Neural progenitor cell (in vitro differentiated cells): Measurements from ENCODE around the gene TBX5. TPM values are rescaled to one million over a fixed set of nuclear protein-coding genes. Genes with fewer than 3 reads are reported as not detected.

ENCODE experiments used
- DNase-seq: peaks from one replicate; pipeline ENCODE4 v3.0.0-alpha.2; 2016; ENCODE audit warnings: low spot score
- H2AFZ ChIP-seq: fragments of 200-600 bp; sonication (generic); replicated peaks from 2 replicates; pipeline ENCODE4 v1.6.1; 2016; ENCODE audit warnings: antibody characterized with exemption
- H3F3A ChIP-seq: fragments of 200-600 bp; sonication (generic); 2 replicates; pipeline ENCODE4 v1.6.1; 2016; ENCODE audit warnings: antibody characterized with exemption, low read depth
- H3K27ac ChIP-seq: fragments of 200-600 bp; sonication (generic); 2 replicates; pipeline ENCODE4 v1.5.1; 2016; ENCODE audit warnings: mild to moderate bottlenecking
- H3K27me3 ChIP-seq: fragments of 200-600 bp; sonication (generic); 2 replicates; pipeline ENCODE4 v1.6.1; 2016; ENCODE audit warnings: mild to moderate bottlenecking, moderate library complexity
- H3K36me3 ChIP-seq: fragments of 200-600 bp; sonication (generic); 2 replicates; pipeline ENCODE4 v1.5.1; 2016
- H3K4me1 ChIP-seq: fragments of 200-600 bp; sonication (generic); 2 replicates; pipeline ENCODE4 v1.6.1; 2016; ENCODE audit warnings: mixed run types
- H3K4me2 ChIP-seq: fragments of 200-600 bp; sonication (generic); 2 replicates; pipeline ENCODE4 v1.6.1; 2016
- H3K4me3 ChIP-seq: fragments of 200-600 bp; sonication (generic); 2 replicates; pipeline ENCODE4 v1.5.1; 2016
- H3K79me2 ChIP-seq: fragments of 200-600 bp; sonication (generic); 2 replicates; pipeline ENCODE4 v1.6.1; 2016; ENCODE audit warnings: low read depth
- H3K9ac ChIP-seq: fragments of 200-600 bp; sonication (generic); 2 replicates; pipeline ENCODE4 v1.6.1; 2016
- H3K9me3 ChIP-seq: fragments of 200-600 bp; sonication (generic); 2 replicates; pipeline ENCODE4 v1.5.1; 2016; ENCODE audit warnings: low read depth
- H4K20me1 ChIP-seq: fragments of 200-600 bp; sonication (generic); 2 replicates; pipeline ENCODE4 v1.6.1; 2016; ENCODE audit warnings: low read depth
- H3K27ac Mint-ChIP-seq: 3 replicates; pipeline ENCODE4 v1.8.0; 2021; ENCODE audit warnings: mixed read lengths
- H3K27me3 Mint-ChIP-seq: 2 replicates; pipeline ENCODE4 v1.8.0; 2022; ENCODE audit warnings: low read depth, mild to moderate bottlenecking, inconsistent platforms, moderate library complexity, mixed read lengths; ENCODE audit not compliant: insufficient read depth
- H3K36me3 Mint-ChIP-seq: 3 replicates; pipeline ENCODE4 v1.8.0; 2021; ENCODE audit warnings: mixed read lengths
- H3K4me1 Mint-ChIP-seq: 3 replicates; pipeline ENCODE4 v1.8.0; 2021; ENCODE audit warnings: mixed read lengths
- H3K4me3 Mint-ChIP-seq: 3 replicates; pipeline ENCODE4 v1.8.0; 2021; ENCODE audit warnings: mild to moderate bottlenecking, moderate library complexity, mixed read lengths
- H3K9me3 Mint-ChIP-seq: 3 replicates; pipeline ENCODE4 v1.8.0; 2020; ENCODE audit warnings: mixed read lengths
- CTCF ChIP-seq: fragments of 200-600 bp; sonication (generic); IDR thresholded peaks from 2 replicates; pipeline ENCODE4 v1.5.1; 2017; ENCODE audit warnings: antibody characterized with exemption, mild to moderate bottlenecking
- EZH2 ChIP-seq: fragments of 200-600 bp; sonication (generic); IDR thresholded peaks from 2 replicates; pipeline ENCODE4 v1.6.1; 2017; ENCODE audit warnings: antibody characterized with exemption, mild to moderate bottlenecking, moderate library complexity
- EZH2phosphoT487 ChIP-seq: fragments of 200-600 bp; sonication (generic); IDR thresholded peaks from 2 replicates; pipeline ENCODE4 v1.6.1; 2017; ENCODE audit warnings: antibody characterized with exemption
- total RNA-seq: library from RNA; depleted of rRNA; stranded (reverse); fragments of >200 nt; gene quantifications from 2 replicates; pipeline ENCODE4 v1.2.3, GENCODE V29; 2015; ENCODE audit warnings: low replicate concordance

The TBX5 gene
- total RNA-seq, 1 donor from 2014 or later = not detected

GRCh38 chr12:114441039-114441383 lies 35.1 kb upstream of the TBX5 start:
- H3K36me3 Mint-ChIP-seq = no peaks in the 10 kb centered on the region
- Histone ChIP-seq H3K9me3 (no peaks in the 10 kb centered on the region), H3K27ac (no peak overlapping the region), H3F3A (peaks cover 6% of the 10 kb centered on the region), H3K4me3 (no peak overlapping the region), H3K79me2 (no peaks in the 10 kb centered on the region), H3K4me1 (no peaks in the 10 kb centered on the region), H3K9ac (no peak overlapping the region), H3K4me2 (peak overlapping the region; percentile 22), H3K27me3 (peaks cover 100% of the 10 kb centered on the region), H4K20me1 (peaks cover 89% of the 10 kb centered on the region), H2AFZ (peak overlapping the region; percentile 63), H3K36me3 (no peaks in the 10 kb centered on the region)
- no peak overlapping the region for H3K27ac Mint-ChIP-seq
- DNase-seq = peak; percentile 39
- no peaks in the 10 kb centered on the region for H3K4me1 Mint-ChIP-seq
- peaks cover 92% of the 10 kb centered on the region for H3K27me3 Mint-ChIP-seq
- no peaks in the 10 kb centered on the region for H3K9me3 Mint-ChIP-seq
- TF ChIP-seq EZH2 (no peak), EZH2phosphoT487 (peak; percentile 34)
- H3K4me3 Mint-ChIP-seq = no peak overlapping the region

- Histone ChIP-seq H3K36me3 (no peaks in the 10 kb centered on the region), H4K20me1 (peaks cover 84% of the 10 kb centered on the region), H3K27me3 (peaks cover 100% of the 10 kb centered on the region), H3K9me3 (no peaks in the 10 kb centered on the region), H3F3A (peaks cover 6% of the 10 kb centered on the region), H3K4me1 (no peaks in the 10 kb centered on the region), H3K27ac (no peak overlapping the region), H3K9ac (no peak overlapping the region), H3K4me2 (peak overlapping the region; percentile 22), H3K79me2 (no peaks in the 10 kb centered on the region), H3K4me3 (no peak overlapping the region), H2AFZ (peak overlapping the region; percentile 63)
- no peaks in the 10 kb centered on the region for H3K4me1 Mint-ChIP-seq
- peaks cover 88% of the 10 kb centered on the region for H3K27me3 Mint-ChIP-seq
- no peak overlapping the region for H3K4me3 Mint-ChIP-seq
- peak; percentile 82 for DNase-seq
- H3K36me3 Mint-ChIP-seq = no peaks in the 10 kb centered on the region
- H3K27ac Mint-ChIP-seq = no peak overlapping the region
- TF ChIP-seq CTCF (no peak), EZH2 (peak; percentile 99), EZH2phosphoT487 (peak; percentile 90)
- H3K9me3 Mint-ChIP-seq = no peaks in the 10 kb centered on the region
Observed at GRCh38 chr12:114440270-114441038, 34.5 kb upstream of the TBX5 start.

- Histone ChIP-seq H3K9me3 (no peaks in the 10 kb centered on the region), H3K36me3 (no peaks in the 10 kb centered on the region), H3K9ac (no peak overlapping the region), H3K27me3 (peaks cover 100% of the 10 kb centered on the region), H3K4me1 (no peaks in the 10 kb centered on the region), H3F3A (peaks cover 6% of the 10 kb centered on the region), H3K79me2 (no peaks in the 10 kb centered on the region), H3K27ac (no peak overlapping the region), H3K4me2 (no peak overlapping the region), H3K4me3 (no peak overlapping the region), H2AFZ (no peak overlapping the region), H4K20me1 (peaks cover 77% of the 10 kb centered on the region)
- H3K36me3 Mint-ChIP-seq = no peaks in the 10 kb centered on the region
- TF ChIP-seq EZH2phosphoT487 (peak; percentile 85), EZH2 (no peak)
- H3K27ac Mint-ChIP-seq = no peak overlapping the region
- DNase-seq = peak; percentile 68
- no peaks in the 10 kb centered on the region for H3K9me3 Mint-ChIP-seq
- peaks cover 82% of the 10 kb centered on the region for H3K27me3 Mint-ChIP-seq
- no peaks in the 10 kb centered on the region for H3K4me1 Mint-ChIP-seq
- no peak overlapping the region for H3K4me3 Mint-ChIP-seq
Observed at GRCh38 chr12:114439817-114440216, 33.9 kb upstream of the TBX5 start.

- H2AFZ ChIP-seq = no peak overlapping the region
- H3K4me3 Mint-ChIP-seq = no peak overlapping the region
Observed at GRCh38 chr12:114439261-114439683, 33.3 kb upstream of the TBX5 start.

More at GRCh38 chr12:114439261-114439683, 33.3 kb upstream of the TBX5 start:
- Histone ChIP-seq H3K4me2 (no peak overlapping the region), H3K27me3 (peaks cover 100% of the 10 kb centered on the region), H3K4me1 (no peaks in the 10 kb centered on the region), H3K36me3 (no peaks in the 10 kb centered on the region), H3K27ac (no peak overlapping the region), H3K9ac (no peak overlapping the region), H3F3A (peaks cover 6% of the 10 kb centered on the region), H3K9me3 (no peaks in the 10 kb centered on the region), H3K4me3 (no peak overlapping the region), H4K20me1 (peaks cover 72% of the 10 kb centered on the region), H3K79me2 (no peaks in the 10 kb centered on the region)
- H3K27me3 Mint-ChIP-seq = peaks cover 81% of the 10 kb centered on the region
- no peak overlapping the region for H3K27ac Mint-ChIP-seq
- no peaks in the 10 kb centered on the region for H3K4me1 Mint-ChIP-seq
- TF ChIP-seq EZH2phosphoT487 (peak; percentile 92), EZH2 (peak; percentile 95), CTCF (no peak)
- no peaks in the 10 kb centered on the region for H3K9me3 Mint-ChIP-seq
- H3K36me3 Mint-ChIP-seq = no peaks in the 10 kb centered on the region
- peak; percentile 71 for DNase-seq
